Caki2 (cell line): ENCODE data around the gene FDX2. TPM values are rescaled to one million over a fixed set of nuclear protein-coding genes. Genes with fewer than 3 reads are reported as not detected.
A peak's percentile ranks its signal among the peaks of the same experiment; 100 is the strongest.
"Not testable (repeated sequence)": the region's sequence is repeated elsewhere in the genome, so short reads cannot be mapped to it uniquely, and the experiment has no call there.

Source experiments
- DNase-seq: peaks from one replicate; pipeline ENCODE4 v3.0.0-alpha.2; 2015; ENCODE audit warnings: low read depth
- in situ Hi-C: cut with HindIII; loops from 2 replicates; pipeline ENCODE4 v1.10.0; 2016; ENCODE audit warnings: low sequenced_read_pairs, low pct_unique_long_range_greater_than_20kb, mixed read lengths
- total RNA-seq: library from RNA; depleted of rRNA; stranded (reverse); fragments of >200 nt; shearing (Covaris generic); gene quantifications from 2 replicates; pipeline ENCODE4 v1.2.3, GENCODE V29; 2014; ENCODE audit warnings: low replicate concordance; rRNA removed

Gene FDX2
- total RNA-seq = 12.9 and 27.9 TPM in 2 replicates

DNA sequence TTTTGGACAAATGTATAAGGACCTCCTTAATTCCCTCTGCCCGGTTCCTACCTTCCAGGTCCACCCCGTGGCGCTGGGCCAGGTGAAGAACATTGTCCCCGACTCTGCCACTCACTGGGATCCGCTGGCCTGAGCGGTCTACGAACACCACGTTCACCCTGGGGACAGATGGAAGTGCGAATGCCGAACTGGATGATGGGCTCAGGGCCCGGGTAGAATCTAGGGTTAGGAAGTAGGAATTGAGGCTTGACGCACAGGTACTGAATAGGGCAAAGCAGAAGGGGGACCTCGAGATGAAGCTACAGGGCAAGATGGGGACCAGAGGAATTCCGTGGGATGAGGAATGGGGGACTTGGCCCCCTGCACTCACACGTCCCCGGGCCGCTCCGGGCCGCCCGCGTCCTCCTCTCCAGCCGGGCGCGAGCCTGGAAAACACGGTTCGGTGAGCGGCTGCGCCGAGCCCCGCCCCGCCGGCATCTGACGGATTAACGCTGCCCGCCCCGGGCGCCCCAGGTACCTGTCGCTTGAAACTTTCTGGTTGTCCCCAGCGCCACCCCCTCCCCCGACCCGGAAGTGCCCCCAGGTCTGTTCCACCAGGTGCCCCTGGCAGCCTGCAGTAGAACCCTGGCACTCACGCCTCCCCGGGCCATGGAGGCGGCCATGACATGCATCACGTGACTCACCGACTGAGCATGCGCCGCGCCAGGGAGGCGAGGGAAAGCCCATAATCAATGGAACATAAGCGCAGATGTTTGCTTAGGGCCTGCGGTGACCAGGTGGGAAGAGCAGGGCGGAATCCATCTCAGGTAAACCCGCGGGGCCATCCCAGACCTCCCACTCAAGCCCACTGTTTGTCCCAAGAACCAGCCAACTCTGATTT is at the start of gene FDX2:
Gene FDX2, minus strand, starts transcription at position 681 of the 880 bp plus-strand sequence. Its CDS starts 19 bp downstream, at position 662.
- peak; percentile 53 for DNase-seq
- in situ Hi-C loops = no loop called here

GRCh38 chr19:10365518-10365917 is 49.7 kb upstream of the FDX2 start:
- no peak for DNase-seq
- in situ Hi-C loops = no loop called here

GRCh38 chr19:10364644-10365043 is 48.8 kb upstream of the FDX2 start:
- DNase-seq = no peak

DNA sequence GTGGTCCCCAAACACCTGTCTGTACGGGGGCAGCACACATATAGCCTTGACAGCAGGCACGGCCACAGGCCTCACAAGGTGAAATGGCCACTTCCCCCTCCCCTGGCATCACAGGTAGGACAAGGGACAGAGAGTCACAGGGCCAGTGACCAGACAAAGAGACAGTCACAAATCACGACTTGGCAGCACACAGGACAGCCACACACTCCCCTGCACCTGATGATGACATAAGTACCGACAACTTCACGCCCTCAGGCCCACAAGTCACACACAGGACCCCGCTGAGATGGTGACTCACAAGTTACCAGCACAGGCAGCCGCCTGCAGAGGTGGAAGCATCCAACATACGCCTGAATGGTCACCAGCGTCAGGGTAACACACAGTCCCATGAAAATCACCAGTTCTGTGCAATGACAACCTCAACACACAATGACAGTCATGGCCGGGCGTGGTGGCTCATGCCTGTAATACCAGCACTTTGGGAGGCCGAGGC is 48.0 kb upstream of the FDX2 start:
- in situ Hi-C loops = no loop called here
- DNase-seq = peak; percentile 77

More at GRCh38 chr19:10364644-10365043, 48.8 kb upstream of the FDX2 start:
- in situ Hi-C loops = no loop called here

GRCh38 chr19:10362259-10362658 is 46.4 kb upstream of the FDX2 start:
- no peak for DNase-seq
- in situ Hi-C loops = no loop called here

DNA sequence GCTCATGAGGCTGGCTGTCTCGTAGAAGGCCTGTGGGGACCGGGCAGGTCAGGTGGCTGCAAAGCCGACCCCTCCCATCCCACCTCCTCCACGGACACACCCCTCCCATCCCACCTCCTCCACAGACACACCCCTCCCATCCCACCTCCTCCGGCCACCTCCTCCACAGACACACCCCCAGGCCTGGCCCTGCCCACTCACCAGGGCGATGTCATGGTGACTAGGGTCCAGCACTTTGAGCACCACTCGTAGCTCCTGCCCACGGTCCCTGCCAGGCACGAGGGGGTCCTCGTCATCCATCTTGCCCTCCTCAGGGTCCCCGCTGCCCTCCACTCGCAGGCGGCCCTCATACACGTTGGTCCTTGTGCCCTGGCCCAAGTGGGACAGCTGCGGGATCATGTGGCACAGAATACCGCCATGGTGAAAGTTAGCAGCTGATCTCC is 45.8 kb upstream of the FDX2 start:
- in situ Hi-C loops = no loop called here
- DNase-seq = no peak

DNA sequence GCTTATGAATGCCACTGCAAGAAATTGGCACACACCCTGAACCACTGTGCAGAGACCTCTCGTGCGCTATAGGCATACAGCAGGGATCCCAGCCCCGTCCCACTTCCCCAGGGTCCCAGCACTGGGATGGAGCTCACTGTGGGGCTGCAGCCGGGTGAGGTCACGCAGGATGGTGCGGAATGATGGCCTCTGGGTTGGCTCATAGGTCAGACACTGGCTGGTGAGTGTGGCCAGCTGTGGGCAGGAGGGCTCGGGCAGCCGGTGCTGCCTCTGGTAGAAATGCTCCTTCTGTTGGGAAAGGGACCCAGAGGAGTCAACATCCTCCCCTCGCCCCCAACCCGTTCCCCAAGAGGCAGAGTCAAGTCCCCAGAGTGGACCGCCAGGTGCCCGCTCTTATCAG is 40.6 kb upstream of the FDX2 start:
- DNase-seq = no peak
- in situ Hi-C loops = no loop called here

DNA sequence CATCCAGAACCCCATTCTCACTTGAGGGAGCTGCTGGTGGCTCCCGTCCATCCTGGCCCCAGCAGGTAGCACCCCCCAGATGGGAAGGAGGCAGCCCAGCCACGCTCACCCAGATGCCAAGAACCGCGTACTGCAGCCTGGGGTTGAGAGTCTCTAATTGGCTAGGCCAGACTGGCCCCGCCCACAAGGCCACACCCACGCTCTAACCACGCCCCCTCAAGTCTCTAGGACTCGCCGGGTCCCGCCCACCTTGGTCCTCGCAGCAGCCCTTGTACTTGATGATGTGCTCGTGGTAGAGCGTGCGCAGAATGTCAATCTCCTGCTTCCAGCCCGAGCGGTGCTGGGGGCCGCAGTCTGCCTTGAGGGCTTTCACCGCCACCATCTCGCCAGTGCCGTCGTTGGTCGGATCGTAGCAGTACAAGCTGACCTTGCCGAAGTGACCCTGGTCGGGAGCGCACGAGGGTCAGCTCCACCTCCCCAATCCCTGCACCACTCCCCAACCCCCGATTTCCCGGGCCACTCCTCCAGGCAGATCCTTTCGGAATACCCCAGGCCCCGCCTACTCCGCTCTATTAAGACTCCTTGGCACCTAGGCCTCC is 38.1 kb upstream of the FDX2 start:
- DNase-seq = no peak
- in situ Hi-C loops = no loop called here

GRCh38 chr19:10352764-10353671 is 37.2 kb upstream of the FDX2 start:
- in situ Hi-C loops = no loop called here
- no peak for DNase-seq

GRCh38 chr19:10346509-10346908 is 30.7 kb upstream of the FDX2 start:
- DNase-seq = no peak
- in situ Hi-C loops = no loop called here

DNA sequence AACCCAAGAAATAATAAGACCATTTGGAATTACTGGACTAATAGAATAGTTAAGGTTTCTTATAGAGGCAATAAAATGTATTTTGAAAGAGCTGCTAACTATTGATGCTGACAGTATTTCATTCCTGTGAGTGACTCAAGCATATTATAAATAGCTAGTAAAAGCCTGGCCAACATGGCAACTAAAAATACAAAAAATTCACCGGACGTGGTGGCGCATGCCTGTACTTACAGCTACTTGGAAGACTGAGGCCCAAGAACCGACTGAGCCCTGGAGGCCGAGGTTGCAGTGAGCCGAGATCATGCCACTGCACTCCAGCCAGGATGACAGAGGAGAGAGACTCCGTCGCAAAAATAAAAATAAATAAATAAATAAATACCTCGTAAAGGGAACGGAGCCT is 29.0 kb upstream of the FDX2 start:
- in situ Hi-C loops = no loop called here
- DNase-seq = no peak

DNA sequence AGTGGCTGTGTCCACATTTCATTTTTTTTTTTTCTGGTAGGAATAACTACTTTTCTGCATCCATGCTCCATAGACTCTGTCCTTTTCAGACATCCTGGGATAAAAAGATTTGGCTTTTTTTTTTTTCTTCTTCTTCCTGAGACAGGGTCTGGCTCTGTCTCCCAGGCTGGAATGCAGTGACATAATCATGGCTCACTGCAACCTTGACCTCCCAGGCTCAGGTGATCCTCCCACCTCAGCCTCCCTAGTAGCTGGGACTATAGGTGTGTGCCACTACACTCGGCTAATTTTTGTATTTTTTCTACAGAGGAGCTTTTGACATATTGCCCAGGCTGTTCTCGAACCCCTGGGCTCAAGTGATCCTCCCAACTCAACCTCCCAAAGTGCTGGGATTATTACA is 27.7 kb upstream of the FDX2 start:
- in situ Hi-C loops = no loop called here
- no peak for DNase-seq

DNA sequence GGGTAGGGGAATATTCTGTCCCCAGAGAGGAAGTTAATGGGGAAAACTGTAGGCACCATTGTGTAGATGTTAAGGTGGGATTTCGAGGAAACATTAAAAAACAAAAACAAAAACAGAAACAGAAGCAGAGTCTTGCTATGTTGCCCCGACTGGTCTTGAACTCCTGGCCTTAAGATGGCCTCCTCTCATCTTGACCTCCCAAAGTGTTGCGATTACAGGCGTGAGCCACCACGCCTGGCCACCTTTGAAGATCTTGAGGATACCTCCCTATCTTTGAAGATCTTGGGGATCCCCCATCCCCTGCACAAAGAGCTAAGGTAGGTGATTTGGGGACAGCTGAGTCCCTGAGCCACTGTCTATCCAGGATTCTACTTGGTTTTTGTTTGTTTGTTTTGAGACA is 24.2 kb upstream of the FDX2 start:
- in situ Hi-C loops = no loop called here
- no peak for DNase-seq

DNA sequence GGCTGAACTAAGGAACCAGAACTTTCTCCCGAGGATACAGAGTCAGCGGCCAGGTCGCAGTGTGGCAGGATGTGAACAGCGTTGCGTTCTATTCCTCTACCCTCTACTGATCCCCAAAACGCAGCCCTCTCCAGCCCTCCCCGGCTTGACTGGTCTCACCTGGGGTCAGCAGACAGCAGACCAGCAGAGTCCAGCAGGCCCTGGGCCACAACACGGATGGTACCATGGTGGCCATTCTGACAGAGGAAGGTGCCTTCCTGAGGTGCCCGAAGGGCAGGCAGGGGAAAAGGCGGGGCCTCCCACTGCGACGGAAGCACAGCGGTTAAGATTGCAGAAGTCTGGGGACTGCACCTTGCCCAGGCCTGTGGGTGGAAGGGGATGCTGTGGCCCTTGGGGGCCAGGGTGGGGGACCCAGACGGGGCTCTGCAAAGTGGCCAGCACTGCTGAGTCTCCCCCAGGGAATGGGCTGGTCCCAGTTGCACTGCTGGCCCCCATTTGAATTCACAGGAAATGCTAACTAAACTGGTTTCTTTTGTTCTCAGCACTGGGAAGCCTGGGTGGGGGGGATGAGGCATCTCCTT is 23.7 kb upstream of the FDX2 start, which contains the start of gene ICAM3:
Gene ICAM3, minus strand, starts transcription at position 245 of the 581 bp plus-strand sequence. Its CDS starts 10 bp downstream, at position 235.
- DNase-seq = no peak
- in situ Hi-C loops = no loop called here

- in situ Hi-C loops = no loop called here
Observed at GRCh38 chr19:10338940-10339339, 23.1 kb upstream of the FDX2 start.

GRCh38 chr19:10336725-10337124 is 20.9 kb upstream of the FDX2 start:
- DNase-seq, in situ Hi-C loops: not testable (repeated sequence)

More at GRCh38 chr19:10338940-10339339, 23.1 kb upstream of the FDX2 start:
- DNase-seq = no peak

DNA sequence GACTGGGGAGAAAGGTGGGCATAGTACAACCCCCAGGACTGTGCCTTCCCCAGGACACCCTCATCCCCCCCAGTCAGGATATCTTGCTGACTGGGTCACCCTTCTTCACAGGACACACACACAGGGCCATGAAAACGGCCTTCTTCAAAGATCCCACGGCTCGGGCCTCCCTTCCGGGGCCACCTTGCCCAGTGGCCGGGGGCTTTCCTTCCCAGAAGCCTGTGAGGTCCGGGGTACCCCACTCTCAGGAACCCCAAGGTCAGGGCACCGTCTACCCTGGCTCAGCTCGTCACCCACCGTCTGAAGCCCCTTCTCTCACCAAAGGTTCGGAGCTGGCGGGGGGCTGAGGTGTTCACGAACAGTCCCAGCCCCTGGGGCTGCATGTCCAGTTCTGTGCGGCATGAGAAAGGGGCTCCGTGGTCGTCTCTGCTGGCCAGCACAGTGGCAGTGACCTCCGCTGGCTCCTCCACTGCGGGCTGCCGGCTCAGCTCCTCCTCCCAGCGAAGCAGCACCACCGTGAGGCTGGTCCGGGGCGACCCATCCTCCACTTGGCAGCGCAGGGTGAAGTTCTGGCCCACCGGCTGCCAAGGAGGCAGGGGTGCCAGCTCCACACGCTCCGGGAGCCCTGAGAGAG is 19.7 kb upstream of the FDX2 start:
- in situ Hi-C loops = no loop called here
- DNase-seq = no peak
